D341Med (cell line): ENCODE data around the gene ZNF469.

ENCODE experiments used
- DNase-seq: peaks from one replicate; pipeline ENCODE4 v3.0.0; 2012; ENCODE audit warnings: low spot score

The ZNF469 gene

GRCh38 chr16:88346680-88347505 lies 35.9 kb upstream of the ZNF469 start:
- DNase-seq, result no peak

- no peak for DNase-seq
Observed at GRCh38 chr16:88347656-88348376, 34.9 kb upstream of the ZNF469 start.

GRCh38 chr16:88348377-88349152 lies 34.2 kb upstream of the ZNF469 start:
- DNase-seq, result no peak

GRCh38 chr16:88349153-88349902 lies 33.4 kb upstream of the ZNF469 start:
- DNase-seq, result no peak

- no peak for DNase-seq
Observed at GRCh38 chr16:88349903-88350900, 32.6 kb upstream of the ZNF469 start.

GRCh38 chr16:88350922-88351321 lies 31.8 kb upstream of the ZNF469 start:
- no peak for DNase-seq

- no peak for DNase-seq
Observed at GRCh38 chr16:88351491-88352101, 31.2 kb upstream of the ZNF469 start.

GRCh38 chr16:88352261-88353200 lies 30.2 kb upstream of the ZNF469 start:
- no peak for DNase-seq

- DNase-seq, result no peak
Observed at GRCh38 chr16:88353232-88353631, 29.5 kb upstream of the ZNF469 start.

GRCh38 chr16:88353691-88354090 lies 29.1 kb upstream of the ZNF469 start:
- DNase-seq, result no peak

GRCh38 chr16:88354229-88355092 lies 28.3 kb upstream of the ZNF469 start:
- no peak for DNase-seq

GRCh38 chr16:88355093-88355388 lies 27.7 kb upstream of the ZNF469 start:
- DNase-seq, result no peak

- DNase-seq, result no peak
Observed at GRCh38 chr16:88355389-88356123, 27.2 kb upstream of the ZNF469 start.

GRCh38 chr16:88356124-88356726 lies 26.5 kb upstream of the ZNF469 start:
- DNase-seq, result no peak

GRCh38 chr16:88356727-88357199 lies 26.0 kb upstream of the ZNF469 start:
- DNase-seq, result no peak

GRCh38 chr16:88357317-88358022 lies 25.3 kb upstream of the ZNF469 start:
- DNase-seq, result no peak
